ENCODE measurements around the gene C3orf20. TPM values are rescaled to one million over a fixed set of nuclear protein-coding genes. Genes with fewer than 3 reads are reported as not detected.

Gene C3orf20
- total and polyA plus RNA-seq, 2 experiments from 2014 or later, result not detected

DNA sequence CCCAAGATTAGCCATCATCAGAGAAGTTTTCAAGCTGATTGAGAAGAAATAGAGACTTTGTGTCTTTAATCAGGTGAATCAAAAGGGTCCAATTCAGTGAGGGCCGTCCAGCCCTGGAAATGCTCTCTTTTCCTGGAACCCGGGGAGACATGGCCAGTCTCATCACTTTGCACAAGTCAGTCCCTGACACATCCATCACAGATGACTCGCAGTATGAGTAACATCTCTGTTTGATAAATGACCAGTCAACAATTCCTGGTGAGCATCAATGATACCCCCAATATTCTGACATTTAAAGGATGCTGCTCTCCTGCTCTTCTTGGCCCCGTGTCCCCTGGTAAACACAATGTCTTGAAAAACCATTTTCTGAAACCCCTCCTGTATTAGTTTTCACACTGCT lies 26.7 kb downstream of the C3orf20 start (continued):
- TF ChIP-seq, protein P1, sequence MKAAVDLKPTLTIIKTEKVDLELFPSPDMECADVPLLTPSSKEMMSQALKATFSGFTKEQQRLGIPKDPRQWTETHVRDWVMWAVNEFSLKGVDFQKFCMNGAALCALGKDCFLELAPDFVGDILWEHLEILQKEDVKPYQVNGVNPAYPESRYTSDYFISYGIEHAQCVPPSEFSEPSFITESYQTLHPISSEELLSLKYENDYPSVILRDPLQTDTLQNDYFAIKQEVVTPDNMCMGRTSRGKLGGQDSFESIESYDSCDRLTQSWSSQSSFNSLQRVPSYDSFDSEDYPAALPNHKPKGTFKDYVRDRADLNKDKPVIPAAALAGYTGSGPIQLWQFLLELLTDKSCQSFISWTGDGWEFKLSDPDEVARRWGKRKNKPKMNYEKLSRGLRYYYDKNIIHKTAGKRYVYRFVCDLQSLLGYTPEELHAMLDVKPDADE (IDR thresholded peaks at IDR 0.05), result no peak
- no peak for TF ChIP-seq POLR2AphosphoS5 (IDR thresholded peaks at IDR 0.05; ENCODE audit: low read depth)
- TF ChIP-seq, protein P2, sequence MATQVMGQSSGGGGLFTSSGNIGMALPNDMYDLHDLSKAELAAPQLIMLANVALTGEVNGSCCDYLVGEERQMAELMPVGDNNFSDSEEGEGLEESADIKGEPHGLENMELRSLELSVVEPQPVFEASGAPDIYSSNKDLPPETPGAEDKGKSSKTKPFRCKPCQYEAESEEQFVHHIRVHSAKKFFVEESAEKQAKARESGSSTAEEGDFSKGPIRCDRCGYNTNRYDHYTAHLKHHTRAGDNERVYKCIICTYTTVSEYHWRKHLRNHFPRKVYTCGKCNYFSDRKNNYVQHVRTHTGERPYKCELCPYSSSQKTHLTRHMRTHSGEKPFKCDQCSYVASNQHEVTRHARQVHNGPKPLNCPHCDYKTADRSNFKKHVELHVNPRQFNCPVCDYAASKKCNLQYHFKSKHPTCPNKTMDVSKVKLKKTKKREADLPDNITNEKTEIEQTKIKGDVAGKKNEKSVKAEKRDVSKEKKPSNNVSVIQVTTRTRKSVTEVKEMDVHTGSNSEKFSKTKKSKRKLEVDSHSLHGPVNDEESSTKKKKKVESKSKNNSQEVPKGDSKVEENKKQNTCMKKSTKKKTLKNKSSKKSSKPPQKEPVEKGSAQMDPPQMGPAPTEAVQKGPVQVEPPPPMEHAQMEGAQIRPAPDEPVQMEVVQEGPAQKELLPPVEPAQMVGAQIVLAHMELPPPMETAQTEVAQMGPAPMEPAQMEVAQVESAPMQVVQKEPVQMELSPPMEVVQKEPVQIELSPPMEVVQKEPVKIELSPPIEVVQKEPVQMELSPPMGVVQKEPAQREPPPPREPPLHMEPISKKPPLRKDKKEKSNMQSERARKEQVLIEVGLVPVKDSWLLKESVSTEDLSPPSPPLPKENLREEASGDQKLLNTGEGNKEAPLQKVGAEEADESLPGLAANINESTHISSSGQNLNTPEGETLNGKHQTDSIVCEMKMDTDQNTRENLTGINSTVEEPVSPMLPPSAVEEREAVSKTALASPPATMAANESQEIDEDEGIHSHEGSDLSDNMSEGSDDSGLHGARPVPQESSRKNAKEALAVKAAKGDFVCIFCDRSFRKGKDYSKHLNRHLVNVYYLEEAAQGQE (IDR thresholded peaks at IDR 0.05; ENCODE audit: unreplicated experiment), result no peak

DNA sequence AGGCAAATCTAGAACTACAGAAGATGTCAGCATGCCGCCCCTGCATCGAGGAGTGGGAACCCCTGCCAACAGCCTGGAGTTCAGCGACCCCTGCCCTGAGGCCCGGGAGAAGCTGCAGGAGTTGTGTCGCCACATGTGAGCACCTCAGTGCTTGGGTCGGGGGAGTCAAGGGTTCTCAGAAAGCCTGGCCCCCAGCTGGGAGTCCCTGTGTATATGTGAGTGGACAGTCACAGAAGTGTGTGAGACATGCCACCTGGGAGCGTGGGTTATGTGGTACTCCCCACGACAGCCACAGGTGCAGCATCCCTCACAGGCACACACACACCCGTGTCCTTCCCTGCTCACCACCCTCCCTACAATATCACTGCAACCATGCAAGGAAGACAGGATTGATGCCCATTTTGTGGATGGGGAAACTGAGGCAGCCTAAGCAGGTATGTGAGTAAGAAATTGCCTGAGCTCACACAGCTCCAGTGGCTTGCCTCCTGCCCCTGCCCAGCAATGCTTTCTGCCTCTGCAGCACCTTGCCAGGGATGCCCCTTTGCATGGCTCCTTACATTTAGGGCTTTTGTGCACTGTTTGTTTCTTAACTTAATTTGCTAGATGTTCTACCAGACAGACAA lies 28.3 kb downstream of the C3orf20 start:
- H3K36me3 ChIP-seq (ENCODE audit: insufficient read depth), result no peaks in the 10 kb centered on the region
- no peak overlapping the region for H3K4me3 ChIP-seq
- H3K4me1 Mint-ChIP-seq, result no peaks in the 10 kb centered on the region
- H4K20me1 ChIP-seq (replicated peaks; ENCODE audit: insufficient read depth), result no peaks in the 10 kb centered on the region
- H3K9me2 ChIP-seq (ENCODE audit: insufficient read depth), result no peaks in the 10 kb centered on the region
- no peak overlapping the region for H3K4me2 ChIP-seq
- TF ChIP-seq, protein P3, sequence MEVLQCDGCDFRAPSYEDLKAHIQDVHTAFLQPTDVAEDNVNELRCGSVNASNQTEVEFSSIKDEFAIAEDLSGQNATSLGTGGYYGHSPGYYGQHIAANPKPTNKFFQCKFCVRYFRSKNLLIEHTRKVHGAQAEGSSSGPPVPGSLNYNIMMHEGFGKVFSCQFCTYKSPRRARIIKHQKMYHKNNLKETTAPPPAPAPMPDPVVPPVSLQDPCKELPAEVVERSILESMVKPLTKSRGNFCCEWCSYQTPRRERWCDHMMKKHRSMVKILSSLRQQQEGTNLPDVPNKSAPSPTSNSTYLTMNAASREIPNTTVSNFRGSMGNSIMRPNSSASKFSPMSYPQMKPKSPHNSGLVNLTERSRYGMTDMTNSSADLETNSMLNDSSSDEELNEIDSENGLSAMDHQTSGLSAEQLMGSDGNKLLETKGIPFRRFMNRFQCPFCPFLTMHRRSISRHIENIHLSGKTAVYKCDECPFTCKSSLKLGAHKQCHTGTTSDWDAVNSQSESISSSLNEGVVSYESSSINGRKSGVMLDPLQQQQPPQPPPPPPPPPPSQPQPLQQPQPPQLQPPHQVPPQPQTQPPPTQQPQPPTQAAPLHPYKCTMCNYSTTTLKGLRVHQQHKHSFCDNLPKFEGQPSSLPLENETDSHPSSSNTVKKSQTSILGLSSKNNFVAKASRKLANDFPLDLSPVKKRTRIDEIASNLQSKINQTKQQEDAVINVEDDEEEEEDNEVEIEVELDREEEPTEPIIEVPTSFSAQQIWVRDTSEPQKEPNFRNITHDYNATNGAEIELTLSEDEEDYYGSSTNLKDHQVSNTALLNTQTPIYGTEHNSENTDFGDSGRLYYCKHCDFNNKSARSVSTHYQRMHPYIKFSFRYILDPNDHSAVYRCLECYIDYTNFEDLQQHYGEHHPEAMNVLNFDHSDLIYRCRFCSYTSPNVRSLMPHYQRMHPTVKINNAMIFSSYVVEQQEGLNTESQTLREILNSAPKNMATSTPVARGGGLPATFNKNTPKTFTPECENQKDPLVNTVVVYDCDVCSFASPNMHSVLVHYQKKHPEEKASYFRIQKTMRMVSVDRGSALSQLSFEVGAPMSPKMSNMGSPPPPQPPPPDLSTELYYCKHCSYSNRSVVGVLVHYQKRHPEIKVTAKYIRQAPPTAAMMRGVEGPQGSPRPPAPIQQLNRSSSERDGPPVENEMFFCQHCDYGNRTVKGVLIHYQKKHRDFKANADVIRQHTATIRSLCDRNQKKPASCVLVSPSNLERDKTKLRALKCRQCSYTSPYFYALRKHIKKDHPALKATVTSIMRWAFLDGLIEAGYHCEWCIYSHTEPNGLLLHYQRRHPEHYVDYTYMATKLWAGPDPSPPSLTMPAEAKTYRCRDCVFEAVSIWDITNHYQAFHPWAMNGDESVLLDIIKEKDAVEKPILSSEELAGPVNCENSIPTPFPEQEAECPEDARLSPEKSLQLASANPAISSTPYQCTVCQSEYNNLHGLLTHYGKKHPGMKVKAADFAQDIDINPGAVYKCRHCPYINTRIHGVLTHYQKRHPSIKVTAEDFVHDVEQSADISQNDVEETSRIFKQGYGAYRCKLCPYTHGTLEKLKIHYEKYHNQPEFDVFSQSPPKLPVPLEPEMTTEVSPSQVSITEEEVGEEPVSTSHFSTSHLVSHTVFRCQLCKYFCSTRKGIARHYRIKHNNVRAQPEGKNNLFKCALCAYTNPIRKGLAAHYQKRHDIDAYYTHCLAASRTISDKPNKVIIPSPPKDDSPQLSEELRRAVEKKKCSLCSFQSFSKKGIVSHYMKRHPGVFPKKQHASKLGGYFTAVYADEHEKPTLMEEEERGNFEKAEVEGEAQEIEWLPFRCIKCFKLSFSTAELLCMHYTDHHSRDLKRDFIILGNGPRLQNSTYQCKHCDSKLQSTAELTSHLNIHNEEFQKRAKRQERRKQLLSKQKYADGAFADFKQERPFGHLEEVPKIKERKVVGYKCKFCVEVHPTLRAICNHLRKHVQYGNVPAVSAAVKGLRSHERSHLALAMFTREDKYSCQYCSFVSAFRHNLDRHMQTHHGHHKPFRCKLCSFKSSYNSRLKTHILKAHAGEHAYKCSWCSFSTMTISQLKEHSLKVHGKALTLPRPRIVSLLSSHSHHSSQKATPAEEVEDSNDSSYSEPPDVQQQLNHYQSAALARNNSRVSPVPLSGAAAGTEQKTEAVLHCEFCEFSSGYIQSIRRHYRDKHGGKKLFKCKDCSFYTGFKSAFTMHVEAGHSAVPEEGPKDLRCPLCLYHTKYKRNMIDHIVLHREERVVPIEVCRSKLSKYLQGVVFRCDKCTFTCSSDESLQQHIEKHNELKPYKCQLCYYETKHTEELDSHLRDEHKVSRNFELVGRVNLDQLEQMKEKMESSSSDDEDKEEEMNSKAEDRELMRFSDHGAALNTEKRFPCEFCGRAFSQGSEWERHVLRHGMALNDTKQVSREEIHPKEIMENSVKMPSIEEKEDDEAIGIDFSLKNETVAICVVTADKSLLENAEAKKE (CRISPR knock-in tag; IDR thresholded peaks at IDR 0.05), result no peak
- TF ChIP-seq EZH2phosphoT487 (IDR thresholded peaks at IDR 0.05; ENCODE audit: unreplicated experiment) (no peak), STAT1 (IDR thresholded peaks at IDR 0.05; ENCODE audit: unreplicated experiment) (no peak), ZNF331 (CRISPR knock-in tag; IDR thresholded peaks at IDR 0.05; ENCODE audit: low read depth) (no peak), EZH2 (IDR thresholded peaks at IDR 0.05; ENCODE audit: low read depth, unreplicated experiment) (no peak), ZNF114 (CRISPR knock-in tag; IDR thresholded peaks at IDR 0.05) (no peak), CREB1 (CRISPR knock-in tag; IDR thresholded peaks at IDR 0.05; ENCODE audit: low read depth) (no peak)
- TF ChIP-seq, protein P4, sequence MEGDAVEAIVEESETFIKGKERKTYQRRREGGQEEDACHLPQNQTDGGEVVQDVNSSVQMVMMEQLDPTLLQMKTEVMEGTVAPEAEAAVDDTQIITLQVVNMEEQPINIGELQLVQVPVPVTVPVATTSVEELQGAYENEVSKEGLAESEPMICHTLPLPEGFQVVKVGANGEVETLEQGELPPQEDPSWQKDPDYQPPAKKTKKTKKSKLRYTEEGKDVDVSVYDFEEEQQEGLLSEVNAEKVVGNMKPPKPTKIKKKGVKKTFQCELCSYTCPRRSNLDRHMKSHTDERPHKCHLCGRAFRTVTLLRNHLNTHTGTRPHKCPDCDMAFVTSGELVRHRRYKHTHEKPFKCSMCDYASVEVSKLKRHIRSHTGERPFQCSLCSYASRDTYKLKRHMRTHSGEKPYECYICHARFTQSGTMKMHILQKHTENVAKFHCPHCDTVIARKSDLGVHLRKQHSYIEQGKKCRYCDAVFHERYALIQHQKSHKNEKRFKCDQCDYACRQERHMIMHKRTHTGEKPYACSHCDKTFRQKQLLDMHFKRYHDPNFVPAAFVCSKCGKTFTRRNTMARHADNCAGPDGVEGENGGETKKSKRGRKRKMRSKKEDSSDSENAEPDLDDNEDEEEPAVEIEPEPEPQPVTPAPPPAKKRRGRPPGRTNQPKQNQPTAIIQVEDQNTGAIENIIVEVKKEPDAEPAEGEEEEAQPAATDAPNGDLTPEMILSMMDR (conservative IDR thresholded peaks at IDR 0.05; ENCODE audit: low read depth in 2 of 2), result no peak
- no peaks in the 10 kb centered on the region for H3K4me1 ChIP-seq (ENCODE audit: insufficient read depth)
- no peaks in the 10 kb centered on the region for H3K36me3 Mint-ChIP-seq (ENCODE audit: low read depth)
- no peak overlapping the region for H2AFZ ChIP-seq
- no peaks in the 10 kb centered on the region for H3K27me3 ChIP-seq (ENCODE audit: insufficient read depth)
- no peak overlapping the region for H3K4me3 Mint-ChIP-seq
- H3K9me3 Mint-ChIP-seq, result no peaks in the 10 kb centered on the region
- ATAC-seq, result no peak
- DNase-seq (ENCODE audit: low spot score), result no peak
- H3K27ac Mint-ChIP-seq, result no peak overlapping the region
- peaks cover 2% of the 10 kb centered on the region for H3K27me3 Mint-ChIP-seq (ENCODE audit: insufficient read depth, low read depth, poor library complexity)
- H3K27ac ChIP-seq (ENCODE audit: low read depth), result no peak overlapping the region
- no peaks in the 10 kb centered on the region for H3K79me2 ChIP-seq (replicated peaks; ENCODE audit: insufficient read depth)
- no peaks in the 10 kb centered on the region for H3F3A ChIP-seq (replicated peaks; ENCODE audit: low read depth)
